ENCODE results near the gene LAMTOR2. TPM values are rescaled to one million over a fixed set of nuclear protein-coding genes. Genes with fewer than 3 reads are reported as not detected.

Gene LAMTOR2
- 20.2 TPM for total RNA-seq
- 100 to 1,000 TPM; 107 to 162 (median 130) TPM for polyA plus RNA-seq

GRCh38 chr1:156054500-156055280, at the start of gene LAMTOR2:
Gene LAMTOR2 (plus strand): TSS chr1:156054782. CDS start chr1:156054890, 108 bp downstream.
- Mint-ChIP-seq H3K27me3 (no peaks in the 10 kb centered on the region), H3K27ac (peak within 1 kb of the TSS; percentile 86 to 95 (median 93)), H3K9me3 (no peaks in the 10 kb centered on the region), H3K4me1 (peaks cover 14 to 42% (median 26%) of the 10 kb centered on the region in 4 donors), H3K4me3 (peak within 1 kb of the TSS; percentile 91 to 96 (median 94)), H3K36me3 (peaks cover 3% of the 10 kb centered on the region)
- peak; percentile 92 to 96 (median 94) for DNase-seq
- Histone ChIP-seq H3K36me3 (ENCODE audit: control insufficient read depth, insufficient read depth, low read length) (peaks cover 5% of the 10 kb centered on the region), H3K27me3 (ENCODE audit: control insufficient read depth, insufficient read depth, low read length) (no peaks in the 10 kb centered on the region), H3K9me3 (ENCODE audit: control insufficient read depth in 2 of 2, low read length in 2 of 2) (no peaks in the 10 kb centered on the region), H3K27ac (ENCODE audit: insufficient read depth, low read length, poor library complexity, severe bottlenecking) (peak within 1 kb of the TSS; percentile 85), H3K4me3 (ENCODE audit: low read depth, low read length) (peak within 1 kb of the TSS; percentile 97), H3K4me1 (ENCODE audit: control insufficient read depth, insufficient read depth, low read length, poor library complexity, severe bottlenecking) (peaks cover 22% of the 10 kb centered on the region)
- ATAC-seq (ENCODE audit: low read depth in 2 of 2), result peak; percentile 84 to 85

- Histone ChIP-seq H3K9me3 (ENCODE audit: control insufficient read depth in 2 of 2, low read length in 2 of 2) (no peaks in the 10 kb centered on the region), H3K4me3 (ENCODE audit: low read depth, low read length) (no peak overlapping the region), H3K27me3 (ENCODE audit: control insufficient read depth, insufficient read depth, low read length) (no peaks in the 10 kb centered on the region), H3K36me3 (ENCODE audit: control insufficient read depth, insufficient read depth, low read length) (peaks cover 20% of the 10 kb centered on the region), H3K4me1 (ENCODE audit: control insufficient read depth, insufficient read depth, low read length, poor library complexity, severe bottlenecking) (peaks cover 10% of the 10 kb centered on the region), H3K27ac (ENCODE audit: insufficient read depth, low read length, poor library complexity, severe bottlenecking) (no peak overlapping the region)
- Mint-ChIP-seq H3K36me3 (peaks cover 9% of the 10 kb centered on the region), H3K27me3 (no peaks in the 10 kb centered on the region), H3K9me3 (no peaks in the 10 kb centered on the region), H3K4me1 (peaks cover 0 to 18% (median 8%) of the 10 kb centered on the region in 4 donors), H3K27ac (peak overlapping the region in 2 of 3 donors; percentile 43 to 75), H3K4me3 (no peak overlapping the region)
- DNase-seq, result peak in 1 of 3 donors; percentile 40
- peak in 1 of 2 donors; percentile 26 for ATAC-seq (ENCODE audit: low read depth in 2 of 2)
Observed at GRCh38 chr1:156004843-156005584, 49.6 kb upstream of the LAMTOR2 start.

GRCh38 chr1:156006666-156007376, 47.8 kb upstream of the LAMTOR2 start:
- no peaks in the 10 kb centered on the region for H3K9me3 Mint-ChIP-seq
- H3K4me3 Mint-ChIP-seq, result no peak overlapping the region
- no peaks in the 10 kb centered on the region for H3K9me3 ChIP-seq (ENCODE audit: control insufficient read depth in 2 of 2, low read length in 2 of 2)
- H3K4me1 ChIP-seq (ENCODE audit: control insufficient read depth, insufficient read depth, low read length, poor library complexity, severe bottlenecking), result peaks cover 10% of the 10 kb centered on the region
- H3K36me3 ChIP-seq (ENCODE audit: control insufficient read depth, insufficient read depth, low read length), result peaks cover 36% of the 10 kb centered on the region
- no peak overlapping the region for H3K27ac ChIP-seq (ENCODE audit: insufficient read depth, low read length, poor library complexity, severe bottlenecking)
- H3K4me3 ChIP-seq (ENCODE audit: low read depth, low read length), result no peak overlapping the region
- H3K36me3 Mint-ChIP-seq, result peaks cover 25% of the 10 kb centered on the region
- DNase-seq (no peak), ATAC-seq (ENCODE audit: low read depth in 2 of 2) (no peak)
- H3K4me1 Mint-ChIP-seq, result peaks cover 0 to 18% (median 13%) of the 10 kb centered on the region in 4 donors
- H3K27me3 ChIP-seq (ENCODE audit: control insufficient read depth, insufficient read depth, low read length), result no peaks in the 10 kb centered on the region
- no peaks in the 10 kb centered on the region for H3K27me3 Mint-ChIP-seq
- H3K27ac Mint-ChIP-seq, result no peak overlapping the region

- Histone ChIP-seq H3K4me1 (ENCODE audit: control insufficient read depth, insufficient read depth, low read length, poor library complexity, severe bottlenecking) (peaks cover 10% of the 10 kb centered on the region), H3K27me3 (ENCODE audit: control insufficient read depth, insufficient read depth, low read length) (no peaks in the 10 kb centered on the region), H3K4me3 (ENCODE audit: low read depth, low read length) (no peak overlapping the region), H3K36me3 (ENCODE audit: control insufficient read depth, insufficient read depth, low read length) (peaks cover 61% of the 10 kb centered on the region), H3K27ac (ENCODE audit: insufficient read depth, low read length, poor library complexity, severe bottlenecking) (no peak overlapping the region), H3K9me3 (ENCODE audit: control insufficient read depth in 2 of 2, low read length in 2 of 2) (no peaks in the 10 kb centered on the region)
- Mint-ChIP-seq H3K9me3 (no peaks in the 10 kb centered on the region), H3K4me3 (no peak overlapping the region), H3K4me1 (peaks cover 0 to 21% (median 15%) of the 10 kb centered on the region in 4 donors), H3K36me3 (peaks cover 35% of the 10 kb centered on the region), H3K27ac (no peak overlapping the region), H3K27me3 (no peaks in the 10 kb centered on the region)
- DNase-seq (no peak), ATAC-seq (ENCODE audit: low read depth in 2 of 2) (no peak)
Observed at GRCh38 chr1:156009404-156009803, 45.2 kb upstream of the LAMTOR2 start.

- peaks cover 69% of the 10 kb centered on the region for H3K36me3 ChIP-seq (ENCODE audit: control insufficient read depth, insufficient read depth, low read length)
- H3K27ac ChIP-seq (ENCODE audit: insufficient read depth, low read length, poor library complexity, severe bottlenecking), result no peak overlapping the region
- Mint-ChIP-seq H3K27me3 (no peaks in the 10 kb centered on the region), H3K9me3 (no peaks in the 10 kb centered on the region), H3K4me3 (no peak overlapping the region), H3K4me1 (peaks cover 5 to 17% (median 11%) of the 10 kb centered on the region in 4 donors), H3K27ac (no peak overlapping the region), H3K36me3 (peaks cover 43% of the 10 kb centered on the region)
- no peaks in the 10 kb centered on the region for H3K27me3 ChIP-seq (ENCODE audit: control insufficient read depth, insufficient read depth, low read length)
- H3K9me3 ChIP-seq (ENCODE audit: control insufficient read depth in 2 of 2, low read length in 2 of 2), result no peaks in the 10 kb centered on the region
- no peak for ATAC-seq (ENCODE audit: low read depth in 2 of 2)
- H3K4me1 ChIP-seq (ENCODE audit: control insufficient read depth, insufficient read depth, low read length, poor library complexity, severe bottlenecking), result no peaks in the 10 kb centered on the region
- no peak for DNase-seq
- H3K4me3 ChIP-seq (ENCODE audit: low read depth, low read length), result no peak overlapping the region
Observed at GRCh38 chr1:156012051-156012817, 42.3 kb upstream of the LAMTOR2 start.

- H3K4me1 ChIP-seq (ENCODE audit: control insufficient read depth, insufficient read depth, low read length, poor library complexity, severe bottlenecking), result peaks cover 3% of the 10 kb centered on the region
- Mint-ChIP-seq H3K4me3 (no peak overlapping the region), H3K27ac (peak overlapping the region in 1 of 3 donors; percentile 62), H3K9me3 (no peaks in the 10 kb centered on the region), H3K36me3 (peaks cover 45% of the 10 kb centered on the region), H3K4me1 (peaks cover 8 to 28% (median 21%) of the 10 kb centered on the region in 4 donors), H3K27me3 (peaks cover under 1% of the 10 kb centered on the region)
- H3K27ac ChIP-seq (ENCODE audit: insufficient read depth, low read length, poor library complexity, severe bottlenecking), result no peak overlapping the region
- no peak overlapping the region for H3K4me3 ChIP-seq (ENCODE audit: low read depth, low read length)
- no peaks in the 10 kb centered on the region for H3K27me3 ChIP-seq (ENCODE audit: control insufficient read depth, insufficient read depth, low read length)
- H3K9me3 ChIP-seq (ENCODE audit: control insufficient read depth in 2 of 2, low read length in 2 of 2), result no peaks in the 10 kb centered on the region
- peaks cover 59% of the 10 kb centered on the region for H3K36me3 ChIP-seq (ENCODE audit: control insufficient read depth, insufficient read depth, low read length)
- DNase-seq, result no peak
- ATAC-seq (ENCODE audit: low read depth in 2 of 2), result no peak
Observed at GRCh38 chr1:156014829-156015228, 39.8 kb upstream of the LAMTOR2 start.

- no peak for ATAC-seq (ENCODE audit: low read depth in 2 of 2)
- Mint-ChIP-seq H3K27me3 (peaks cover 5% of the 10 kb centered on the region), H3K9me3 (no peaks in the 10 kb centered on the region), H3K4me3 (peak overlapping the region; percentile 96 to 100 (median 99)), H3K4me1 (peaks cover 14 to 36% (median 22%) of the 10 kb centered on the region in 4 donors), H3K36me3 (peaks cover 16% of the 10 kb centered on the region), H3K27ac (peak overlapping the region; percentile 57 to 99 (median 96))
- Histone ChIP-seq H3K27ac (ENCODE audit: insufficient read depth, low read length, poor library complexity, severe bottlenecking) (peak overlapping the region; percentile 76), H3K9me3 (ENCODE audit: control insufficient read depth in 2 of 2, low read length in 2 of 2) (no peaks in the 10 kb centered on the region), H3K4me3 (ENCODE audit: low read depth, low read length) (peak overlapping the region; percentile 86), H3K4me1 (ENCODE audit: control insufficient read depth, insufficient read depth, low read length, poor library complexity, severe bottlenecking) (peaks cover 14% of the 10 kb centered on the region), H3K36me3 (ENCODE audit: control insufficient read depth, insufficient read depth, low read length) (peaks cover 13% of the 10 kb centered on the region), H3K27me3 (ENCODE audit: control insufficient read depth, insufficient read depth, low read length) (no peaks in the 10 kb centered on the region)
- no peak for DNase-seq
Observed at GRCh38 chr1:156019946-156020292, 34.7 kb upstream of the LAMTOR2 start.
